H1 (cell line): ENCODE data around the gene NCSTN. TPM values are rescaled to one million over a fixed set of nuclear protein-coding genes. Genes with fewer than 3 reads are reported as not detected.
A peak's percentile ranks its signal among the peaks of the same experiment; 100 is the strongest.

Experiments
- CTCF ChIA-PET: fragments of 300-600 bp; sonication (Branson Sonifier 250); formaldehyde crosslinking; loops from one replicate; lab custom pipeline; 2021; ENCODE audit not compliant: partially characterized antibody; lab: Charles Lee
- POLR2A ChIA-PET: fragments of 300-600 bp; sonication (Branson Sonifier 250); formaldehyde crosslinking; loops from one replicate; lab custom pipeline; 2021; ENCODE audit warnings: inconsistent platforms; ENCODE audit not compliant: partially characterized antibody; lab: Charles Lee
- DNase-seq, 2 experiments: peaks; one replicate each; pipeline versions ENCODE4 v3.0.0 to v3.0.0-alpha.2; 2010 to 2022; ENCODE audit warnings: low spot score in 2 of 2, low read depth in 1 of 2, mixed read lengths in 1 of 2
- FAIRE-seq: peaks from 2 replicates; lab custom pipeline; 2011; peaks lifted over from hg19 to GRCh38; lab: Jason Lieb, UNC
- H2AFZ ChIP-seq: 2 replicates; pipeline ENCODE4 v1.8.1; 2012; ENCODE audit warnings: low read length, inconsistent platforms
- H2AK5ac ChIP-seq: 2 replicates; pipeline ENCODE4 v1.6.1; 2013; ENCODE audit warnings: low read depth, low read length
- H2BK120ac ChIP-seq: replicated peaks from 2 replicates; pipeline ENCODE3; 2013; ENCODE audit warnings: low read depth, low read length, inconsistent platforms
- H2BK12ac ChIP-seq: 2 replicates; pipeline ENCODE4 v1.6.1; 2013; ENCODE audit warnings: low read depth, low read length
- H2BK15ac ChIP-seq: 2 replicates; pipeline ENCODE4 v1.6.1; 2013; ENCODE audit warnings: low read length
- H2BK20ac ChIP-seq: 2 replicates; pipeline ENCODE4 v1.6.1; 2013; ENCODE audit warnings: low read length
- H2BK5ac ChIP-seq: 2 replicates; pipeline ENCODE4 v1.6.1; 2013; ENCODE audit warnings: low read depth, low read length
- H3K14ac ChIP-seq: 2 replicates; pipeline ENCODE4 v1.6.1; 2013; ENCODE audit warnings: inconsistent platforms; ENCODE audit not compliant: insufficient read length
- H3K18ac ChIP-seq: 2 replicates; pipeline ENCODE4 v1.6.1; 2013; ENCODE audit warnings: low read length; ENCODE audit errors: extremely low read depth
- H3K23ac ChIP-seq: 2 replicates; pipeline ENCODE4 v1.6.1; 2013; ENCODE audit warnings: inconsistent platforms; ENCODE audit not compliant: insufficient read length
- H3K23me2 ChIP-seq: 2 replicates; pipeline ENCODE4 v1.6.1; 2013; ENCODE audit warnings: low read depth, low read length
- H3K27ac ChIP-seq: 2 replicates; pipeline ENCODE4 v1.6.1; 2011; ENCODE audit warnings: low read depth, low read length, inconsistent platforms
- H3K27me3 ChIP-seq, 4 experiments: replicated peaks in 1 of 4; 1 replicate in 1 of 4; 2 replicates in 3 of 4; pipeline versions ENCODE4 v1.6.1 to v1.8.1; 2011 to 2013; ENCODE audit warnings: low read length in 3 of 4, mild to moderate bottlenecking in 3 of 4, inconsistent platforms in 2 of 4, mixed read lengths in 2 of 4, moderate library complexity in 1 of 4; ENCODE audit not compliant: control insufficient read depth in 3 of 4, insufficient read depth in 3 of 4; ENCODE audit errors: extremely low read depth in 1 of 4
- H3K36me3 ChIP-seq, 4 experiments: 2 replicates each; pipeline versions ENCODE4 v1.6.1 to v1.8.1; 2011 to 2013; ENCODE audit warnings: mild to moderate bottlenecking in 4 of 4, low read length in 3 of 4, moderate library complexity in 2 of 4, control low read depth in 1 of 4, inconsistent platforms in 1 of 4; ENCODE audit not compliant: insufficient read depth in 4 of 4, control insufficient read depth in 2 of 4
- H3K4ac ChIP-seq: replicated peaks from 2 replicates; pipeline ENCODE3; 2013; ENCODE audit warnings: low read length, low read depth, mixed read lengths, inconsistent platforms; ENCODE audit not compliant: insufficient read length
- H3K4me1 ChIP-seq, 4 experiments: replicated peaks in 1 of 4; 1 replicate in 1 of 4; 2 replicates in 3 of 4; pipeline versions ENCODE4 v1.6.1 to v1.8.1; 2011 to 2013; ENCODE audit warnings: low read length in 3 of 4, inconsistent platforms in 2 of 4, mixed read lengths in 1 of 4; ENCODE audit not compliant: insufficient read depth in 4 of 4, control insufficient read depth in 3 of 4
- H3K4me2 ChIP-seq, 2 experiments: 2 replicates each; pipeline versions ENCODE4 v1.6.1 to v1.8.1; 2011 to 2013; ENCODE audit warnings: low read depth in 2 of 2, low read length in 2 of 2, control low read depth in 1 of 2, inconsistent platforms in 1 of 2, mild to moderate bottlenecking in 1 of 2; ENCODE audit not compliant: insufficient read depth in 1 of 2
- H3K4me3 ChIP-seq, 4 experiments: fragments of 200-600, 300-600 bp in 1 of 4; sonication (generic), shearing (Covaris generic), sonication (Bioruptor Twin) in 1 of 4; 2 replicates each; pipeline versions ENCODE4 v1.5.1 to v1.8.1; 2011 to 2016; ENCODE audit warnings: low read length in 4 of 4, low read depth in 3 of 4, control low read depth in 2 of 4, inconsistent platforms in 2 of 4, mild to moderate bottlenecking in 2 of 4, mixed read lengths in 1 of 4, moderate library complexity in 1 of 4; ENCODE audit not compliant: insufficient read depth in 2 of 4; ENCODE audit errors: extremely low read depth in 1 of 4
- H3K56ac ChIP-seq: replicated peaks from 2 replicates; pipeline ENCODE3; 2013; ENCODE audit warnings: low read depth, mild to moderate bottlenecking, mixed read lengths, low read length, inconsistent platforms; ENCODE audit not compliant: insufficient read length
- H3K79me1 ChIP-seq: 2 replicates; pipeline ENCODE4 v1.6.1; 2013; ENCODE audit warnings: low read depth, low read length, control low read depth
- H3K79me2 ChIP-seq, 2 experiments: 2 replicates each; pipeline versions ENCODE4 v1.6.1 to v1.8.1; 2012 to 2013; ENCODE audit warnings: low read length in 2 of 2, mild to moderate bottlenecking in 2 of 2, inconsistent platforms in 1 of 2; ENCODE audit not compliant: insufficient read depth in 2 of 2, control insufficient read depth in 1 of 2
- H3K9ac ChIP-seq, 4 experiments: replicated peaks in 1 of 4; 1 replicate in 1 of 4; 2 replicates in 3 of 4; pipeline versions ENCODE4 v1.6.1 to v1.8.1; 2011 to 2013; ENCODE audit warnings: low read depth in 3 of 4, low read length in 3 of 4, control low read depth in 2 of 4, mild to moderate bottlenecking in 2 of 4, moderate library complexity in 2 of 4, inconsistent platforms in 1 of 4; ENCODE audit errors: extremely low read depth in 1 of 4
- H3K9me3 ChIP-seq, 2 experiments: 2 replicates each; pipeline versions ENCODE4 v1.6.1 to v1.8.1; 2012 to 2013; ENCODE audit warnings: mild to moderate bottlenecking in 2 of 2, moderate library complexity in 2 of 2, control low read depth in 1 of 2, inconsistent platforms in 1 of 2, low read depth in 1 of 2, low read length in 1 of 2, mixed read lengths in 1 of 2; ENCODE audit not compliant: insufficient read depth in 2 of 2
- H4K20me1 ChIP-seq, 2 experiments: replicated peaks in 1 of 2; 2 replicates each; pipeline versions ENCODE3 to v1.8.1; 2011 to 2013; ENCODE audit warnings: inconsistent platforms in 2 of 2, low read length in 2 of 2, mild to moderate bottlenecking in 1 of 2; ENCODE audit not compliant: insufficient read depth in 2 of 2, control insufficient read depth in 1 of 2
- H4K5ac ChIP-seq: 2 replicates; pipeline ENCODE4 v1.6.1; 2013; ENCODE audit warnings: low read length, low read depth, mixed read lengths, inconsistent platforms; ENCODE audit not compliant: insufficient read length
- H4K8ac ChIP-seq: 2 replicates; pipeline ENCODE4 v1.8.0; 2013; ENCODE audit warnings: mild to moderate bottlenecking, moderate library complexity, low read length, inconsistent platforms; ENCODE audit not compliant: insufficient read depth; ENCODE audit errors: extremely low read depth
- H4K91ac ChIP-seq: replicated peaks from 2 replicates; pipeline ENCODE3; 2013; ENCODE audit warnings: low read length, mixed read lengths, inconsistent platforms; ENCODE audit not compliant: insufficient read length
- CBX5 ChIP-seq: fragments of 300-800, 300-1000 bp; sonication (generic); IDR thresholded peaks from 2 replicates; pipeline ENCODE4 v1.7.1; 2016; ENCODE audit warnings: antibody characterized with exemption, low read length, low read depth
- CREB1 ChIP-seq: IDR thresholded peaks from 2 replicates; pipeline ENCODE4 v1.6.1; 2012; ENCODE audit warnings: inconsistent platforms
- NRF1 ChIP-seq: IDR thresholded peaks from 2 replicates; pipeline ENCODE4 v1.6.1; 2011; ENCODE audit warnings: mild to moderate bottlenecking, low read depth, low read length, improper control_type of control experiment
- RAD21 ChIP-seq, 2 experiments: IDR thresholded peaks in 1 of 2; conservative IDR thresholded peaks in 1 of 2; 2 replicates each; pipeline ENCODE4 v1.6.1; 2011; ENCODE audit warnings: low read depth in 2 of 2, low read length in 2 of 2, improper control_type of control experiment in 1 of 2, inconsistent platforms in 1 of 2, mild to moderate bottlenecking in 1 of 2, moderate library complexity in 1 of 2
- RFX5 ChIP-seq: IDR thresholded peaks from 2 replicates; pipeline ENCODE4 v1.6.1; 2011; ENCODE audit warnings: low read depth, low read length, improper control_type of control experiment, borderline replicate concordance
- TAF7 ChIP-seq: optimal IDR thresholded peaks from 2 replicates; pipeline ENCODE3; 2011; ENCODE audit warnings: low read depth, mild to moderate bottlenecking, inconsistent platforms, low read length, moderate library complexity, borderline replicate concordance
- TCF12 ChIP-seq: IDR thresholded peaks from 2 replicates; pipeline ENCODE4 v1.6.1; 2011; ENCODE audit warnings: low read depth, mild to moderate bottlenecking, low read length
- WGBS, 2 experiments: shearing (Covaris generic) in 1 of 2; methylation state at CpG; one replicate each; pipeline versions ENCODE4 v1.1.6 to v1.1.7; 2013 to 2015; ENCODE audit warnings: low lambda C conversion rate in 2 of 2, mixed read lengths in 2 of 2, inconsistent platforms in 1 of 2, low coverage in 1 of 2, missing lambda C conversion rate in 1 of 2; ENCODE audit not compliant: insufficient replicate concordance in 2 of 2, insufficient coverage in 1 of 2, insufficient read length in 1 of 2; ENCODE audit errors: extremely low coverage in 1 of 2, missing lambda C conversion rate in 1 of 2; 5-methylcytosine and 5-hydroxymethylcytosine counted together
- polyA plus RNA-seq, 7 experiments: library from polyadenylated mRNA; depleted of rRNA in 3 of 7; stranded (reverse) in 5 of 7; unstranded in 2 of 7; fragments of >200 nt in 5 of 7; fragments of 200-250 nt in 2 of 7; gene quantifications; 1 replicate in 5 of 7; 2 replicates in 1 of 7; 4 replicates in 1 of 7; pipeline versions ENCODE4 v1.2.1 to v1.2.3, GENCODE V29; 2011 to 2013; ENCODE audit warnings: missing spikeins in 2 of 7, mixed read lengths in 2 of 7
- total RNA-seq: library from RNA; stranded (reverse); fragmentation: NEBNext Ultra II Directional; extraction: Animal tissue kit (Norgen Biotek cat#: 25700); gene quantifications from 2 replicates; pipeline ENCODE4 v1.2.1, GENCODE V29; 2021
- TF ChIP-seq, protein P1 (sequence below): IDR thresholded peaks from 2 replicates; pipeline ENCODE4 v1.6.1; 2012; ENCODE audit warnings: inconsistent platforms
- TF ChIP-seq, protein P2 (sequence below): IDR thresholded peaks from 2 replicates; pipeline ENCODE4 v1.6.1; 2012; ENCODE audit warnings: inconsistent platforms

Gene NCSTN
- total and polyA plus RNA-seq, 2 of the 8 experiments (the other 6 are each of a cell fraction or from before 2014, with no cell fraction given): 64.7 to 125 TPM

DNA sequence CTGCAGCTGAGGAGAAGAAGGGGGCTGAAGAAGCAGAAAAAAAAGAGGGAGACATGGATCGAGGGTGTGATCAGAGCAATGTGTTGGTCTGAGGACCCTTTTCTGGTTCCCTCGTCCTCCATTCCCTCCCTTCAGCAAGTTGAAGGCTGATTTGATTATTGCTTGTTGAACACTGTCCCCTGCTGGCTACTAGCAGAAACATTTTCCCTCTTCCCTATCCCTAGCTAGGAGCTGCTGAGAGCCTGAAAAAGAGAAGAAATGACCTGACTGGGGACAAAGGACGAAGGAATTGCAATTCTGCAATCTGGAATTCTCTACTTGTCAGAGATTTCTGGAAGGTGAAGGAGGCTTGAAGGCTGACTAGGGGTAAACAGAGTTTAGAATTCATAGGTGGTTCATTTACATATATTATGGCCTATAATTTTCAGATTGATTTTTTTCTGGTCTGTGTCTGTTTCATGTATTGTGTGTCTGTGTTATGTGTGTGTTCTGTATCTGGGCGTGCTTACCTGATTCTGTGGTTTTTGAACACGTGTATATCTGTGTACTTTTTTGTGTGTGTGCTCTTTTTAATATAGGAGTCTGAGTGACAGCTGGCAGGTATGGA is 33.4 kb downstream of the NCSTN start:
- peaks cover 8 to 21% (median 16%) of the 10 kb centered on the region in 4 experiments for H3K4me1 ChIP-seq
- no peaks in the 10 kb centered on the region for H3K36me3 ChIP-seq
- no peak overlapping the region; the same call in 1 of the 2 replicates for H2BK12ac ChIP-seq
- no peak overlapping the region; a peak in 1 of 7 replicates for H3K9ac ChIP-seq
- ChIA-PET POLR2A (interaction anchor here (0.6 to 11.6 kb wide), 11 partner anchors 18 to 131 kb away, joined by 3 to 244 read pairs (median 4); partner anchors contain the start of genes COPA, NCSTN, NHLH1 and PEX19), CTCF (interaction anchor here (0.6 to 15.1 kb wide), 41 partner anchors 11 to 448 kb away, joined by 3 to 683 read pairs (median 4); partner anchors contain the start of genes NCSTN, NHLH1 and PEX19)
- H4K20me1 ChIP-seq: no peaks in the 10 kb centered on the region
- H3K9me3 ChIP-seq: no peaks in the 10 kb centered on the region
- H2BK15ac ChIP-seq: no peak overlapping the region
- H2BK20ac ChIP-seq: 0 out of 2 replicates have a peak overlapping the region, but pooled peaks have one; percentile 29
- peak overlapping the region; percentile 55 to 71; a peak in 3 of 4 replicates for H3K4me2 ChIP-seq
- no peak overlapping the region for H4K5ac ChIP-seq
- no peaks in the 10 kb centered on the region for H3K27me3 ChIP-seq
- no peak overlapping the region for H3K14ac ChIP-seq
- H2AK5ac ChIP-seq: no peak overlapping the region
- H4K8ac ChIP-seq: no peak overlapping the region
- no peak for DNase-seq
- peak overlapping the region; percentile 16 for H2BK120ac ChIP-seq
- no peaks in the 10 kb centered on the region for H3K79me2 ChIP-seq
- H3K23ac ChIP-seq: no peak overlapping the region
- no peaks in the 10 kb centered on the region for H3K79me1 ChIP-seq
- peak overlapping the region; percentile 80; the same call in 1 of the 2 replicates for H2AFZ ChIP-seq
- peak overlapping the region; percentile 35 for H4K91ac ChIP-seq
- peak overlapping the region; percentile 65; the same call in 1 of the 2 replicates for H3K18ac ChIP-seq
- no peak overlapping the region for H3K4ac ChIP-seq
- no peak overlapping the region; the same call in 1 of the 2 replicates for H2BK5ac ChIP-seq
- H3K4me3 ChIP-seq: peak overlapping the region in 1 of 4 experiments; percentile 30; a peak in 1 of 8 replicates
- H3K27ac ChIP-seq: no peak overlapping the region
- peak; percentile 96 for FAIRE-seq
- H3K23me2 ChIP-seq: 0 out of 2 replicates have a peak, but pooled peaks cover 2% of the 10 kb centered on the region
- H3K56ac ChIP-seq: no peak overlapping the region
- 32% methylated on average over 5 of the region's 5 CpGs; no CpG with 5 or more reads in 1 of the 2 experiments for WGBS, 2 experiments
- TF ChIP-seq, protein P1, sequence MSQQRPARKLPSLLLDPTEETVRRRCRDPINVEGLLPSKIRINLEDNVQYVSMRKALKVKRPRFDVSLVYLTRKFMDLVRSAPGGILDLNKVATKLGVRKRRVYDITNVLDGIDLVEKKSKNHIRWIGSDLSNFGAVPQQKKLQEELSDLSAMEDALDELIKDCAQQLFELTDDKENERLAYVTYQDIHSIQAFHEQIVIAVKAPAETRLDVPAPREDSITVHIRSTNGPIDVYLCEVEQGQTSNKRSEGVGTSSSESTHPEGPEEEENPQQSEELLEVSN: peak; percentile 82
- TF ChIP-seq RFX5 (no peak), TAF7 (no peak), RAD21 (IDR thresholded peaks at IDR 0.05 in 1 of 2, conservative IDR thresholded peaks at IDR 0.05 in 1 of 2; ENCODE audit: low read depth in 2 of 2, low read length in 2 of 2) (peak; percentile 98 to 99), TCF12 (0 out of 2 replicates have a peak, but pooled peaks have one; percentile 24), CREB1 (no peak), NRF1 (no peak), CBX5 (no peak)
- TF ChIP-seq, protein P2, sequence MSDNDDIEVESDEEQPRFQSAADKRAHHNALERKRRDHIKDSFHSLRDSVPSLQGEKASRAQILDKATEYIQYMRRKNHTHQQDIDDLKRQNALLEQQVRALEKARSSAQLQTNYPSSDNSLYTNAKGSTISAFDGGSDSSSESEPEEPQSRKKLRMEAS: peak; percentile 53; the same call in 1 of the 2 replicates
